H1 (cell line): Measurements from ENCODE around the gene NRXN3. TPM values are rescaled to one million over a fixed set of nuclear protein-coding genes. Genes with fewer than 3 reads are reported as not detected.

ENCODE experiments used
- CTCF ChIA-PET: fragments of 300-600 bp; sonication (Branson Sonifier 250); formaldehyde crosslinking; loops from one replicate; lab custom pipeline; 2021; ENCODE audit not compliant: partially characterized antibody; lab: Charles Lee
- POLR2A ChIA-PET: fragments of 300-600 bp; sonication (Branson Sonifier 250); formaldehyde crosslinking; loops from one replicate; lab custom pipeline; 2021; ENCODE audit warnings: inconsistent platforms; ENCODE audit not compliant: partially characterized antibody; lab: Charles Lee
- DNase-seq, 2 experiments: peaks; one replicate each; pipeline versions ENCODE4 v3.0.0 to v3.0.0-alpha.2; 2010 to 2022; ENCODE audit warnings: low spot score in 2 of 2, low read depth in 1 of 2, mixed read lengths in 1 of 2
- FAIRE-seq: peaks from 2 replicates; lab custom pipeline; 2011; peaks lifted over from hg19 to GRCh38; lab: Jason Lieb, UNC
- H2AFZ ChIP-seq: 2 replicates; pipeline ENCODE4 v1.8.1; 2012; ENCODE audit warnings: low read length, inconsistent platforms
- H2AK5ac ChIP-seq: 2 replicates; pipeline ENCODE4 v1.6.1; 2013; ENCODE audit warnings: low read depth, low read length
- H2BK120ac ChIP-seq: replicated peaks from 2 replicates; pipeline ENCODE3; 2013; ENCODE audit warnings: low read depth, low read length, inconsistent platforms
- H2BK12ac ChIP-seq: 2 replicates; pipeline ENCODE4 v1.6.1; 2013; ENCODE audit warnings: low read depth, low read length
- H2BK15ac ChIP-seq: 2 replicates; pipeline ENCODE4 v1.6.1; 2013; ENCODE audit warnings: low read length
- H2BK20ac ChIP-seq: 2 replicates; pipeline ENCODE4 v1.6.1; 2013; ENCODE audit warnings: low read length
- H2BK5ac ChIP-seq: 2 replicates; pipeline ENCODE4 v1.6.1; 2013; ENCODE audit warnings: low read depth, low read length
- H3K14ac ChIP-seq: 2 replicates; pipeline ENCODE4 v1.6.1; 2013; ENCODE audit warnings: inconsistent platforms; ENCODE audit not compliant: insufficient read length
- H3K18ac ChIP-seq: 2 replicates; pipeline ENCODE4 v1.6.1; 2013; ENCODE audit warnings: low read length; ENCODE audit errors: extremely low read depth
- H3K23ac ChIP-seq: 2 replicates; pipeline ENCODE4 v1.6.1; 2013; ENCODE audit warnings: inconsistent platforms; ENCODE audit not compliant: insufficient read length
- H3K23me2 ChIP-seq: 2 replicates; pipeline ENCODE4 v1.6.1; 2013; ENCODE audit warnings: low read depth, low read length
- H3K27ac ChIP-seq: 2 replicates; pipeline ENCODE4 v1.6.1; 2011; ENCODE audit warnings: low read depth, low read length, inconsistent platforms
- H3K27me3 ChIP-seq, 4 experiments: replicated peaks in 1 of 4; 1 replicate in 1 of 4; 2 replicates in 3 of 4; pipeline versions ENCODE4 v1.6.1 to v1.8.1; 2011 to 2013; ENCODE audit warnings: low read length in 3 of 4, mild to moderate bottlenecking in 3 of 4, inconsistent platforms in 2 of 4, mixed read lengths in 2 of 4, moderate library complexity in 1 of 4; ENCODE audit not compliant: control insufficient read depth in 3 of 4, insufficient read depth in 3 of 4; ENCODE audit errors: extremely low read depth in 1 of 4
- H3K36me3 ChIP-seq, 4 experiments: 2 replicates each; pipeline versions ENCODE4 v1.6.1 to v1.8.1; 2011 to 2013; ENCODE audit warnings: mild to moderate bottlenecking in 4 of 4, low read length in 3 of 4, moderate library complexity in 2 of 4, control low read depth in 1 of 4, inconsistent platforms in 1 of 4; ENCODE audit not compliant: insufficient read depth in 4 of 4, control insufficient read depth in 2 of 4
- H3K4ac ChIP-seq: replicated peaks from 2 replicates; pipeline ENCODE3; 2013; ENCODE audit warnings: low read length, low read depth, mixed read lengths, inconsistent platforms; ENCODE audit not compliant: insufficient read length
- H3K4me1 ChIP-seq, 4 experiments: replicated peaks in 1 of 4; 1 replicate in 1 of 4; 2 replicates in 3 of 4; pipeline versions ENCODE4 v1.6.1 to v1.8.1; 2011 to 2013; ENCODE audit warnings: low read length in 3 of 4, inconsistent platforms in 2 of 4, mixed read lengths in 1 of 4; ENCODE audit not compliant: insufficient read depth in 4 of 4, control insufficient read depth in 3 of 4
- H3K4me2 ChIP-seq, 2 experiments: 2 replicates each; pipeline versions ENCODE4 v1.6.1 to v1.8.1; 2011 to 2013; ENCODE audit warnings: low read depth in 2 of 2, low read length in 2 of 2, control low read depth in 1 of 2, inconsistent platforms in 1 of 2, mild to moderate bottlenecking in 1 of 2; ENCODE audit not compliant: insufficient read depth in 1 of 2
- H3K4me3 ChIP-seq, 4 experiments: fragments of 200-600, 300-600 bp in 1 of 4; sonication (generic), shearing (Covaris generic), sonication (Bioruptor Twin) in 1 of 4; 2 replicates each; pipeline versions ENCODE4 v1.5.1 to v1.8.1; 2011 to 2016; ENCODE audit warnings: low read length in 4 of 4, low read depth in 3 of 4, control low read depth in 2 of 4, inconsistent platforms in 2 of 4, mild to moderate bottlenecking in 2 of 4, mixed read lengths in 1 of 4, moderate library complexity in 1 of 4; ENCODE audit not compliant: insufficient read depth in 2 of 4; ENCODE audit errors: extremely low read depth in 1 of 4
- H3K56ac ChIP-seq: replicated peaks from 2 replicates; pipeline ENCODE3; 2013; ENCODE audit warnings: low read depth, mild to moderate bottlenecking, mixed read lengths, low read length, inconsistent platforms; ENCODE audit not compliant: insufficient read length
- H3K79me1 ChIP-seq: 2 replicates; pipeline ENCODE4 v1.6.1; 2013; ENCODE audit warnings: low read depth, low read length, control low read depth
- H3K79me2 ChIP-seq, 2 experiments: 2 replicates each; pipeline versions ENCODE4 v1.6.1 to v1.8.1; 2012 to 2013; ENCODE audit warnings: low read length in 2 of 2, mild to moderate bottlenecking in 2 of 2, inconsistent platforms in 1 of 2; ENCODE audit not compliant: insufficient read depth in 2 of 2, control insufficient read depth in 1 of 2
- H3K9ac ChIP-seq, 4 experiments: replicated peaks in 1 of 4; 1 replicate in 1 of 4; 2 replicates in 3 of 4; pipeline versions ENCODE4 v1.6.1 to v1.8.1; 2011 to 2013; ENCODE audit warnings: low read depth in 3 of 4, low read length in 3 of 4, control low read depth in 2 of 4, mild to moderate bottlenecking in 2 of 4, moderate library complexity in 2 of 4, inconsistent platforms in 1 of 4; ENCODE audit errors: extremely low read depth in 1 of 4
- H3K9me3 ChIP-seq, 2 experiments: 2 replicates each; pipeline versions ENCODE4 v1.6.1 to v1.8.1; 2012 to 2013; ENCODE audit warnings: mild to moderate bottlenecking in 2 of 2, moderate library complexity in 2 of 2, control low read depth in 1 of 2, inconsistent platforms in 1 of 2, low read depth in 1 of 2, low read length in 1 of 2, mixed read lengths in 1 of 2; ENCODE audit not compliant: insufficient read depth in 2 of 2
- H4K20me1 ChIP-seq, 2 experiments: replicated peaks in 1 of 2; 2 replicates each; pipeline versions ENCODE3 to v1.8.1; 2011 to 2013; ENCODE audit warnings: inconsistent platforms in 2 of 2, low read length in 2 of 2, mild to moderate bottlenecking in 1 of 2; ENCODE audit not compliant: insufficient read depth in 2 of 2, control insufficient read depth in 1 of 2
- H4K5ac ChIP-seq: 2 replicates; pipeline ENCODE4 v1.6.1; 2013; ENCODE audit warnings: low read length, low read depth, mixed read lengths, inconsistent platforms; ENCODE audit not compliant: insufficient read length
- H4K8ac ChIP-seq: 2 replicates; pipeline ENCODE4 v1.8.0; 2013; ENCODE audit warnings: mild to moderate bottlenecking, moderate library complexity, low read length, inconsistent platforms; ENCODE audit not compliant: insufficient read depth; ENCODE audit errors: extremely low read depth
- H4K91ac ChIP-seq: replicated peaks from 2 replicates; pipeline ENCODE3; 2013; ENCODE audit warnings: low read length, mixed read lengths, inconsistent platforms; ENCODE audit not compliant: insufficient read length
- ATF3 ChIP-seq: IDR thresholded peaks from 2 replicates; pipeline ENCODE4 v1.6.1; 2011; ENCODE audit warnings: low read depth, mild to moderate bottlenecking, low read length; ENCODE audit not compliant: insufficient read depth
- BRCA1 ChIP-seq: IDR thresholded peaks from 2 replicates; pipeline ENCODE4 v1.6.1; 2012; ENCODE audit warnings: low read depth, low read length, improper control_type of control experiment
- CBX8 ChIP-seq: fragments of 300-800, 300-1000 bp; sonication (generic); IDR thresholded peaks from 2 replicates; pipeline ENCODE4 v1.7.1; 2016; ENCODE audit warnings: low read depth, low read length, borderline replicate concordance
- HDAC6 ChIP-seq: IDR thresholded peaks from one replicate; pipeline ENCODE4 v1.7.1; 2012; ENCODE audit warnings: low read depth, mild to moderate bottlenecking, inconsistent platforms, low read length, moderate library complexity
- NANOG ChIP-seq: IDR thresholded peaks from 2 replicates; pipeline ENCODE4 v1.6.1; 2011; ENCODE audit warnings: low read length, low read depth, mild to moderate bottlenecking, inconsistent platforms; ENCODE audit not compliant: insufficient read depth, poor library complexity, severe bottlenecking
- POLR2A ChIP-seq, 2 experiments: IDR thresholded peaks; 1 replicate in 1 of 2; 2 replicates in 1 of 2; pipeline ENCODE4 v1.6.1; 2011; ENCODE audit warnings: low read depth in 2 of 2, low read length in 2 of 2, mild to moderate bottlenecking in 2 of 2; ENCODE audit errors: control extremely low read depth in 1 of 2
- RFX5 ChIP-seq: IDR thresholded peaks from 2 replicates; pipeline ENCODE4 v1.6.1; 2011; ENCODE audit warnings: low read depth, low read length, improper control_type of control experiment, borderline replicate concordance
- RXRA ChIP-seq: IDR thresholded peaks from 2 replicates; pipeline ENCODE4 v1.6.1; 2011; ENCODE audit warnings: low read depth, mild to moderate bottlenecking, low read length, moderate library complexity; ENCODE audit not compliant: insufficient read depth
- SP2 ChIP-seq: IDR thresholded peaks from 2 replicates; pipeline ENCODE4 v1.6.1; 2012; ENCODE audit warnings: mild to moderate bottlenecking, low read length, inconsistent platforms
- TAF7 ChIP-seq: optimal IDR thresholded peaks from 2 replicates; pipeline ENCODE3; 2011; ENCODE audit warnings: low read depth, mild to moderate bottlenecking, inconsistent platforms, low read length, moderate library complexity, borderline replicate concordance
- ZNF274 ChIP-seq: IDR thresholded peaks from 2 replicates; pipeline ENCODE4 v1.7.0; 2012; ENCODE audit warnings: low read length, borderline replicate concordance; ENCODE audit errors: extremely low read depth
- WGBS, 2 experiments: shearing (Covaris generic) in 1 of 2; methylation state at CpG; one replicate each; pipeline versions ENCODE4 v1.1.6 to v1.1.7; 2013 to 2015; ENCODE audit warnings: low lambda C conversion rate in 2 of 2, mixed read lengths in 2 of 2, inconsistent platforms in 1 of 2, low coverage in 1 of 2, missing lambda C conversion rate in 1 of 2; ENCODE audit not compliant: insufficient replicate concordance in 2 of 2, insufficient coverage in 1 of 2, insufficient read length in 1 of 2; ENCODE audit errors: extremely low coverage in 1 of 2, missing lambda C conversion rate in 1 of 2; 5-methylcytosine and 5-hydroxymethylcytosine counted together
- polyA plus RNA-seq, 7 experiments: library from polyadenylated mRNA; depleted of rRNA in 3 of 7; stranded (reverse) in 5 of 7; unstranded in 2 of 7; fragments of >200 nt in 5 of 7; fragments of 200-250 nt in 2 of 7; gene quantifications; 1 replicate in 5 of 7; 2 replicates in 1 of 7; 4 replicates in 1 of 7; pipeline versions ENCODE4 v1.2.1 to v1.2.3, GENCODE V29; 2011 to 2013; ENCODE audit warnings: missing spikeins in 2 of 7, mixed read lengths in 2 of 7
- total RNA-seq: library from RNA; stranded (reverse); fragmentation: NEBNext Ultra II Directional; extraction: Animal tissue kit (Norgen Biotek cat#: 25700); gene quantifications from 2 replicates; pipeline ENCODE4 v1.2.1, GENCODE V29; 2021

NRXN3 gene
- total and polyA plus RNA-seq, 2 of the 8 experiments (the other 6 are each of a cell fraction or from before 2014, with no cell fraction given), result 2.6 to 4.1 TPM

- H3K14ac ChIP-seq, result no peak overlapping the region
- H4K5ac ChIP-seq, result no peak overlapping the region
- no peaks in the 10 kb centered on the region for H3K79me1 ChIP-seq
- H3K79me2 ChIP-seq, result no peaks in the 10 kb centered on the region
- H3K27ac ChIP-seq, result no peak overlapping the region
- no peak overlapping the region for H2BK5ac ChIP-seq
- H3K27me3 ChIP-seq, result no peaks in the 10 kb centered on the region
- DNase-seq, result no peak
- H2BK12ac ChIP-seq, result no peak overlapping the region
- H4K20me1 ChIP-seq, result no peaks in the 10 kb centered on the region
- 93% methylated on average over 3 of the region's 3 CpGs; no CpG with 5 or more reads in 1 of the 2 experiments for WGBS, 2 experiments
- no peak overlapping the region for H3K9ac ChIP-seq
- no peak overlapping the region for H3K23ac ChIP-seq
- no peak overlapping the region for H4K8ac ChIP-seq
- H2AFZ ChIP-seq, result no peak overlapping the region
- no peak overlapping the region for H3K4me2 ChIP-seq
- H3K9me3 ChIP-seq, result no peaks in the 10 kb centered on the region
- TF ChIP-seq POLR2A (IDR thresholded peaks at IDR 0.05; ENCODE audit: control extremely low read depth in 1 of 2, low read depth in 2 of 2, low read length in 2 of 2), result no peak
- TF ChIP-seq RXRA, result no peak
- no peak for TF ChIP-seq HDAC6
- no peak for TF ChIP-seq BRCA1
- TF ChIP-seq ATF3, result no peak
- no peak for TF ChIP-seq TAF7
- TF ChIP-seq ZNF274, result no peak
- TF ChIP-seq CBX8, result no peak
- no peak for TF ChIP-seq NANOG
- TF ChIP-seq RFX5, result no peak
- no peak for TF ChIP-seq SP2
- H3K4me3 ChIP-seq, result no peak overlapping the region
- no peaks in the 10 kb centered on the region for H3K23me2 ChIP-seq
- no peak overlapping the region for H2BK15ac ChIP-seq
- no peaks in the 10 kb centered on the region for H3K36me3 ChIP-seq
- POLR2A ChIA-PET, result no interaction called here
- no peak overlapping the region for H2BK120ac ChIP-seq
- H2AK5ac ChIP-seq, result no peak overlapping the region
- no peak for FAIRE-seq
- H3K56ac ChIP-seq, result no peak overlapping the region
- no peak overlapping the region for H4K91ac ChIP-seq
- CTCF ChIA-PET, result no interaction called here
- no peak overlapping the region for H3K4ac ChIP-seq
- H3K4me1 ChIP-seq, result peaks cover 0 to 3% (median 0%) of the 10 kb centered on the region in 4 experiments; a peak in 1 of 7 replicates
- no peak overlapping the region for H3K18ac ChIP-seq
- no peak overlapping the region for H2BK20ac ChIP-seq
These were observed 1016.4 kb downstream of the NRXN3 start for GRCh38 chr14:79186523-79186922.
